DMS 273 (cell line): ENCODE data around the gene MEIS2.

ENCODE experiments used
- DNase-seq: peaks from one replicate; lab custom pipeline; 2025; ENCODE audit not compliant: unreplicated experiment; lab: John Stamatoyannopoulos, UW

MEIS2 gene

GRCh38 chr15:36881516-36881915, 218.8 kb downstream of the MEIS2 start:
- no peak for DNase-seq

GRCh38 chr15:36880913-36881460, 219.4 kb downstream of the MEIS2 start:
- no peak for DNase-seq

- no peak for DNase-seq
Observed at GRCh38 chr15:36880224-36880912, 220.0 kb downstream of the MEIS2 start.

- DNase-seq, result no peak
Observed at GRCh38 chr15:36879568-36880222, 220.7 kb downstream of the MEIS2 start.

GRCh38 chr15:36878684-36879262, 221.6 kb downstream of the MEIS2 start:
- DNase-seq, result no peak

- no peak for DNase-seq
Observed at GRCh38 chr15:36877796-36878683, 222.3 kb downstream of the MEIS2 start.

GRCh38 chr15:36877294-36877693, 223.1 kb downstream of the MEIS2 start:
- no peak for DNase-seq

- no peak for DNase-seq
Observed at GRCh38 chr15:36875740-36876334, 224.5 kb downstream of the MEIS2 start.

- no peak for DNase-seq
Observed at GRCh38 chr15:36874930-36875329, 225.4 kb downstream of the MEIS2 start.

GRCh38 chr15:36867436-36867835, 232.9 kb downstream of the MEIS2 start:
- no peak for DNase-seq

- no peak for DNase-seq
Observed at GRCh38 chr15:36866896-36867295, 233.5 kb downstream of the MEIS2 start.

GRCh38 chr15:36863570-36863969, 236.8 kb downstream of the MEIS2 start:
- DNase-seq, result no peak

GRCh38 chr15:36860792-36861191, 239.6 kb downstream of the MEIS2 start:
- no peak for DNase-seq

GRCh38 chr15:36858423-36858822, 241.9 kb downstream of the MEIS2 start:
- DNase-seq, result no peak

GRCh38 chr15:36856339-36856973, 243.9 kb downstream of the MEIS2 start:
- no peak for DNase-seq

GRCh38 chr15:36850864-36851263, 249.5 kb downstream of the MEIS2 start:
- DNase-seq, result no peak

- DNase-seq, result no peak
Observed at GRCh38 chr15:36845270-36845669, 255.1 kb downstream of the MEIS2 start.

- peak; percentile 15 for DNase-seq
Observed at GRCh38 chr15:36844534-36844998, 255.8 kb downstream of the MEIS2 start.

GRCh38 chr15:36843822-36844221, 256.5 kb downstream of the MEIS2 start:
- DNase-seq, result no peak

GRCh38 chr15:36841193-36841592, 259.2 kb downstream of the MEIS2 start:
- no peak for DNase-seq
